Measurements from ENCODE around the gene SV2A. TPM values are rescaled to one million over a fixed set of nuclear protein-coding genes. Genes with fewer than 3 reads are reported as not detected.
"Not testable (repeated sequence)": the region's sequence is repeated elsewhere in the genome, so short reads cannot be mapped to it uniquely, and the experiment has no call there.

SV2A gene
- total RNA-seq, 1 experiment from 2014 or later = 33.1 TPM

DNA sequence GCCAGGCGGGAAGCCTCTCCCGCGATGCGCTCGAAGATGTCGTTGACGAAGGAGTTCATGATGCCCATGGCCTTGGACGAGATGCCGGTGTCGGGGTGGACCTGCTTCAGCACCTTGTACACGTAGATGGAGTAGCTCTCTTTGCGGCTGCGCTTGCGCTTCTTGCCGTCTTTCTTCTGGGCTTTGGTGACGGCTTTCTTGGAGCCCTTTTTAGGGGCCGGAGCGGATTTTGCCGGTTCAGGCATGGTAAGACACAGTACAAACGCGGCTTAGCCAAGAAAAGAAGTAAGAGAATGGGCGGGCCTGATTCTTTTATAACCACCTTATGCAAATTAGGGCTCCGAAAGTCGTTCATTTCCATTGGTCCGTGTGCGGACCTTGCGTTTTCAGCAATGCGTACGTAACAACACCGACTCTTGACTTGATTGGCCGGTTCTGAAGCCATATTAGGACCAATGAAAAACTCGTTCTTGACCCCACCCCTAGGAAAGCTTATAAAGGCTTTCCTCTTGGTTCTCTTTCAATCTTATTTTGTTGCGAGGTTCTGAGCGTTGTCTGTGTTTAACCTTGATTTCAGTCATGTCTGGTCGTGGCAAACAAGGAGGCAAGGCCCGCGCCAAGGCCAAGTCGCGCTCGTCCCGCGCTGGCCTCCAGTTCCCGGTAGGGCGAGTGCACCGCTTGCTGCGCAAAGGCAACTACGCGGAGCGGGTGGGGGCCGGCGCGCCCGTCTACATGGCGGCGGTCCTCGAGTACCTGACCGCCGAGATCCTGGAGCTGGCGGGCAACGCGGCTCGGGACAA lies 31.0 kb downstream of the SV2A start:
- TF ChIP-seq, protein P1, sequence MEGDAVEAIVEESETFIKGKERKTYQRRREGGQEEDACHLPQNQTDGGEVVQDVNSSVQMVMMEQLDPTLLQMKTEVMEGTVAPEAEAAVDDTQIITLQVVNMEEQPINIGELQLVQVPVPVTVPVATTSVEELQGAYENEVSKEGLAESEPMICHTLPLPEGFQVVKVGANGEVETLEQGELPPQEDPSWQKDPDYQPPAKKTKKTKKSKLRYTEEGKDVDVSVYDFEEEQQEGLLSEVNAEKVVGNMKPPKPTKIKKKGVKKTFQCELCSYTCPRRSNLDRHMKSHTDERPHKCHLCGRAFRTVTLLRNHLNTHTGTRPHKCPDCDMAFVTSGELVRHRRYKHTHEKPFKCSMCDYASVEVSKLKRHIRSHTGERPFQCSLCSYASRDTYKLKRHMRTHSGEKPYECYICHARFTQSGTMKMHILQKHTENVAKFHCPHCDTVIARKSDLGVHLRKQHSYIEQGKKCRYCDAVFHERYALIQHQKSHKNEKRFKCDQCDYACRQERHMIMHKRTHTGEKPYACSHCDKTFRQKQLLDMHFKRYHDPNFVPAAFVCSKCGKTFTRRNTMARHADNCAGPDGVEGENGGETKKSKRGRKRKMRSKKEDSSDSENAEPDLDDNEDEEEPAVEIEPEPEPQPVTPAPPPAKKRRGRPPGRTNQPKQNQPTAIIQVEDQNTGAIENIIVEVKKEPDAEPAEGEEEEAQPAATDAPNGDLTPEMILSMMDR (conservative IDR thresholded peaks at IDR 0.05; ENCODE audit: low read depth, low read length) = no peak
- no peak for TF ChIP-seq EZH2 (IDR thresholded peaks at IDR 0.05; ENCODE audit: borderline replicate concordance, low read depth, low read length, poor library complexity, severe bottlenecking)
- BruUV-seq (replicated peaks) = TSS peak; percentile 95
- Histone ChIP-seq H3K36me3 (ENCODE audit: insufficient read depth, low read length, poor library complexity, severe bottlenecking) (no peaks in the 10 kb centered on the region), H3K4me3 (ENCODE audit: low read depth, low read length, poor library complexity, severe bottlenecking) (peak overlapping the region; percentile 68), H3K27ac (ENCODE audit: low read depth, low read length, poor library complexity, severe bottlenecking) (peak overlapping the region; percentile 98), H3K4me1 (ENCODE audit: insufficient read depth, low read length, poor library complexity, severe bottlenecking) (no peaks in the 10 kb centered on the region), H3K27me3 (replicated peaks; ENCODE audit: insufficient read depth, low read depth, low read length, poor library complexity) (no peaks in the 10 kb centered on the region), H3K9me3 (ENCODE audit: low read depth, low read length, poor library complexity, severe bottlenecking) (no peaks in the 10 kb centered on the region)
- intact Hi-C loops (cut with micrococcal nuclease; ENCODE audit: unreplicated experiment) = loop anchor here (2.0 kb wide), 1 partner anchor 180 kb away; the partner anchor contains the start of gene VPS45
- ChIA-PET POLR2A (ENCODE audit: low non-redundant PET) (interaction anchor here (0.5 to 1.4 kb wide), 8 partner anchors 13 to 433 kb away, joined by 3 to 17 read pairs (median 4); partner anchors contain the start of gene BOLA1), CTCF (interaction anchor here (1.0 kb wide), 1 partner anchor 56 kb away, joined by 3 read pairs; no protein-coding TSS in a partner anchor)
- DNase-seq (ENCODE audit: low spot score) = peak; percentile 99

DNA sequence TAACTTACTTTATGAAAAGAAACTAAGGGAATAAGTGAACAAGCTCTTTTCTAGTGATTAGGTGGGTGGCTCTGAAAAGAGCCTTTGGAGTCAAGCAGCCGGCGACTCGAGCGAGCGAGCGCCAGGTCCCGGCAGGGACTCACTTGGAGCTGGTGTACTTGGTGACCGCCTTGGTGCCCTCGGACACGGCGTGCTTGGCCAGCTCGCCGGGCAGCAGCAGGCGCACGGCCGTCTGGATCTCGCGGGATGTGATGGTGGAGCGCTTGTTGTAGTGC lies 31.6 kb downstream of the SV2A start:
- H3K27me3 ChIP-seq (replicated peaks; ENCODE audit: insufficient read depth, low read depth, low read length, poor library complexity); H3K9me3 ChIP-seq (ENCODE audit: low read depth, low read length, poor library complexity, severe bottlenecking); H3K36me3 ChIP-seq (ENCODE audit: insufficient read depth, low read length, poor library complexity, severe bottlenecking); DNase-seq (ENCODE audit: low spot score); H3K4me1 ChIP-seq (ENCODE audit: insufficient read depth, low read length, poor library complexity, severe bottlenecking): not testable (repeated sequence)
- Histone ChIP-seq H3K27ac (ENCODE audit: low read depth, low read length, poor library complexity, severe bottlenecking) (peak overlapping the region; percentile 98), H3K4me3 (ENCODE audit: low read depth, low read length, poor library complexity, severe bottlenecking) (peak overlapping the region; percentile 68)
- CTCF ChIA-PET = interaction anchor here (1.0 kb wide), 1 partner anchor 56 kb away, joined by 3 read pairs; no protein-coding TSS in a partner anchor
- POLR2A ChIA-PET (ENCODE audit: low non-redundant PET) = interaction anchor here (0.5 to 1.4 kb wide), 7 partner anchors 13 to 433 kb away, joined by 3 to 17 read pairs (median 4); partner anchors contain the start of gene BOLA1
- intact Hi-C loops (cut with micrococcal nuclease; ENCODE audit: unreplicated experiment) = loop anchor here (2.0 kb wide), 1 partner anchor 181 kb away; the partner anchor contains the start of gene VPS45
- TSS peak; percentile 84 for BruUV-seq (replicated peaks)

- H3K27ac ChIP-seq (ENCODE audit: low read depth, low read length, poor library complexity, severe bottlenecking) = peak overlapping the region; percentile 98
- no peaks in the 10 kb centered on the region for H3K36me3 ChIP-seq (ENCODE audit: insufficient read depth, low read length, poor library complexity, severe bottlenecking)
- CTCF ChIA-PET = interaction anchor here (1.0 to 1.1 kb wide), 2 partner anchors 57 to 302 kb away, joined by 3 read pairs; no protein-coding TSS in a partner anchor
- H3K9me3 ChIP-seq (ENCODE audit: low read depth, low read length, poor library complexity, severe bottlenecking) = no peaks in the 10 kb centered on the region
- POLR2A ChIA-PET (ENCODE audit: low non-redundant PET) = interaction anchor here (0.6 to 1.4 kb wide), 4 partner anchors 14 to 385 kb away, joined by 3 to 10 read pairs (median 6); partner anchors contain the start of gene BOLA1
- peak; percentile 88 for DNase-seq (ENCODE audit: low spot score)
- no peaks in the 10 kb centered on the region for H3K27me3 ChIP-seq (replicated peaks; ENCODE audit: insufficient read depth, low read depth, low read length, poor library complexity)
- H3K4me1 ChIP-seq (ENCODE audit: insufficient read depth, low read length, poor library complexity, severe bottlenecking) = no peaks in the 10 kb centered on the region
- TF ChIP-seq, protein P1 (conservative IDR thresholded peaks at IDR 0.05; ENCODE audit: low read depth, low read length) = 0 out of 2 replicates have a peak, but pooled peaks have one; percentile 11
- TF ChIP-seq EZH2 (IDR thresholded peaks at IDR 0.05; ENCODE audit: borderline replicate concordance, low read depth, low read length, poor library complexity, severe bottlenecking) = no peak
- peak overlapping the region; percentile 68 for H3K4me3 ChIP-seq (ENCODE audit: low read depth, low read length, poor library complexity, severe bottlenecking)
- no TSS peak for BruUV-seq (replicated peaks)
- intact Hi-C loops (cut with micrococcal nuclease; ENCODE audit: unreplicated experiment) = loop anchor here (2.0 kb wide), 1 partner anchor 181 kb away; the partner anchor contains the start of gene VPS45
Measured at GRCh38 chr1:149885339-149886120, 32.1 kb downstream of the SV2A start.
